Stomach (tissue), 9 donors: ENCODE measurements around the gene ERO1B. TPM values are rescaled to one million over a fixed set of nuclear protein-coding genes. Genes with fewer than 3 reads are reported as not detected.

ENCODE experiments used
- DNase-seq, 2 donors: peaks; one replicate each; pipeline versions ENCODE4 v3.0.0 to v3.0.0-alpha.2; 2013 to 2019
- H3K27ac ChIP-seq, 5 donors: fragments of 200-600 bp in 4 of 5; sonication (generic) in 4 of 5; one replicate each; pipeline ENCODE4 v1.5.1; 2013 to 2019; ENCODE audit warnings: mild to moderate bottlenecking in 1 of 5, moderate library complexity in 1 of 5
- H3K27me3 ChIP-seq, 3 donors: fragments of 200-600 bp; sonication (generic); one replicate each; pipeline ENCODE4 v1.5.1; 2017 to 2019; ENCODE audit warnings: mixed run types in 1 of 3
- H3K36me3 ChIP-seq, 4 donors: fragments of 200-600 bp; sonication (generic); 1 replicate in 3 of 4; 2 replicates in 1 of 4; pipeline ENCODE4 v1.5.1; 2016 to 2019
- H3K4me1 ChIP-seq, 4 donors: fragments of 200-600 bp; sonication (generic); one replicate each; pipeline ENCODE4 v1.5.1; 2016 to 2019
- H3K4me3 ChIP-seq, 4 donors: fragments of 200-600 bp; sonication (generic) in 3 of 4; one replicate each; pipeline ENCODE4 v1.5.1; 2016 to 2019; ENCODE audit warnings: mild to moderate bottlenecking in 1 of 4
- H3K9me3 ChIP-seq, 4 donors: fragments of 200-600 bp; sonication (generic); one replicate each; pipeline ENCODE4 v1.5.1; 2016 to 2019
- EP300 ChIP-seq: sonication (generic); formaldehyde crosslinking; IDR thresholded peaks from one replicate; pipeline ENCODE4 v1.6.1; 2017; ENCODE audit warnings: antibody characterized with exemption
- POLR2A ChIP-seq, 4 donors: fragments of 450-650 bp; IDR thresholded peaks; one replicate each; pipeline ENCODE4 v1.6.1; 2016; ENCODE audit warnings: antibody characterized with exemption in 4 of 4, control low read depth in 2 of 4, mild to moderate bottlenecking in 1 of 4, moderate library complexity in 1 of 4
- POLR2AphosphoS5 ChIP-seq, 3 donors: sonication (generic); formaldehyde crosslinking; IDR thresholded peaks; one replicate each; pipeline ENCODE4 v1.6.1; 2016; ENCODE audit warnings: antibody characterized with exemption in 3 of 3
- WGBS, 5 donors: extraction: QIAGEN DNeasy Blood & Tissue Kit in 3 of 5; methylation state at CpG; one replicate each; pipeline versions ENCODE4 v1.1.5 to v1.1.7; 2013 to 2018; 5-methylcytosine and 5-hydroxymethylcytosine counted together
- intact Hi-C: fragments of 100-400 bp; cut with DNase I; formaldehyde crosslinking; loops from one replicate; pipeline ENCODE4 v1.15.1; 2023; ENCODE audit warnings: low total_unique reads
- polyA plus RNA-seq, 3 donors: library from polyadenylated mRNA; stranded (reverse); fragments of 200-250 nt; gene quantifications; one replicate each; pipeline ENCODE4 v1.2.3, GENCODE V29; 2013
- total RNA-seq, 5 donors: library from RNA; depleted of rRNA; stranded (reverse); fragments of >200 nt; gene quantifications; one replicate each; pipeline versions ENCODE4 v1.1.0 to v1.2.3, GENCODE V29; 2014 to 2016
- TF ChIP-seq, protein P1 (sequence below), 7 experiments: fragments of 450-650 bp in 4 of 7; fragments of 200-600 bp in 3 of 7; sonication (generic) in 3 of 7; IDR thresholded peaks; one replicate each; pipeline ENCODE4 v1.5.1; 2016 to 2019; ENCODE audit warnings: antibody characterized with exemption in 7 of 7, control low read depth in 2 of 7, mild to moderate bottlenecking in 1 of 7
- donor health status: healthy with polysubstance abuse.
- donor health status: Bipolar disorder and iron deficiency.
- donor health status: healthy.

ERO1B gene
- total and polyA plus RNA-seq, 8 donors, result 3.2 to 103 (median 27.9) TPM

DNA sequence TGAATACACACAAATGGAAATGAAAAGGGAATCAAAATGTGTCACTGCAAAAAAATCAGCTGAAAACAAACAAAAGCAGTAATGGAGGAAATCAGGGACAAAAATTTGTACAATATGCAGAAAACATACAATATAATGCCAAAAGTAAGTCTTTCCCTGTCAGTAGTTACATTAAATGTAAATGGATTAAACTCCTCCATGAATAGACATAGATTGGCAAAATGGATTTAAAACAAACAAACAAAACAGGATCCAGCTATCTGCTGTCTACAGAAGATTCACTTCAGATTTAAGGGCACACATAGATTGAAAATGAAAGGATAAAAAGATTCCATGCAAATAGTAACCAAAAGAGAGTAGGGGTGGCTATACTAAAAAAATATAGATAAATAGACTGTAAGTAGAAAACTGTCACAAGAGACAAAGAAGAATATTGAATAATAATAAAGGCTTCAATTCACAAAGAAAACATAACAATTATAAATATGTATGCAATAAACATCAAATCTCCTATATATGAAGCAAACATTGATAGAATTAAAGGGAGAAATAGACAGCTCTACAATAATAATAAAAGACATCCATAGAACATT lies 42.2 kb upstream of the ERO1B start:
- intact Hi-C loops, result no loop called here
- H3K4me3 ChIP-seq, result no peak overlapping the region
- H3K27ac ChIP-seq, result no peak overlapping the region
- H3K9me3 ChIP-seq, result peaks cover 0 to 20% (median 17%) of the 10 kb centered on the region in 4 donors
- no peaks in the 10 kb centered on the region for H3K36me3 ChIP-seq
- no peaks in the 10 kb centered on the region for H3K4me1 ChIP-seq
- no peaks in the 10 kb centered on the region for H3K27me3 ChIP-seq
- no peak for TF ChIP-seq POLR2AphosphoS5 (IDR thresholded peaks at IDR 0.05)
- no peak for TF ChIP-seq POLR2A (IDR thresholded peaks at IDR 0.05)
- TF ChIP-seq EP300, result no peak
- TF ChIP-seq, protein P1, sequence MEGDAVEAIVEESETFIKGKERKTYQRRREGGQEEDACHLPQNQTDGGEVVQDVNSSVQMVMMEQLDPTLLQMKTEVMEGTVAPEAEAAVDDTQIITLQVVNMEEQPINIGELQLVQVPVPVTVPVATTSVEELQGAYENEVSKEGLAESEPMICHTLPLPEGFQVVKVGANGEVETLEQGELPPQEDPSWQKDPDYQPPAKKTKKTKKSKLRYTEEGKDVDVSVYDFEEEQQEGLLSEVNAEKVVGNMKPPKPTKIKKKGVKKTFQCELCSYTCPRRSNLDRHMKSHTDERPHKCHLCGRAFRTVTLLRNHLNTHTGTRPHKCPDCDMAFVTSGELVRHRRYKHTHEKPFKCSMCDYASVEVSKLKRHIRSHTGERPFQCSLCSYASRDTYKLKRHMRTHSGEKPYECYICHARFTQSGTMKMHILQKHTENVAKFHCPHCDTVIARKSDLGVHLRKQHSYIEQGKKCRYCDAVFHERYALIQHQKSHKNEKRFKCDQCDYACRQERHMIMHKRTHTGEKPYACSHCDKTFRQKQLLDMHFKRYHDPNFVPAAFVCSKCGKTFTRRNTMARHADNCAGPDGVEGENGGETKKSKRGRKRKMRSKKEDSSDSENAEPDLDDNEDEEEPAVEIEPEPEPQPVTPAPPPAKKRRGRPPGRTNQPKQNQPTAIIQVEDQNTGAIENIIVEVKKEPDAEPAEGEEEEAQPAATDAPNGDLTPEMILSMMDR (IDR thresholded peaks at IDR 0.05), result no peak
- DNase-seq, result no peak

DNA sequence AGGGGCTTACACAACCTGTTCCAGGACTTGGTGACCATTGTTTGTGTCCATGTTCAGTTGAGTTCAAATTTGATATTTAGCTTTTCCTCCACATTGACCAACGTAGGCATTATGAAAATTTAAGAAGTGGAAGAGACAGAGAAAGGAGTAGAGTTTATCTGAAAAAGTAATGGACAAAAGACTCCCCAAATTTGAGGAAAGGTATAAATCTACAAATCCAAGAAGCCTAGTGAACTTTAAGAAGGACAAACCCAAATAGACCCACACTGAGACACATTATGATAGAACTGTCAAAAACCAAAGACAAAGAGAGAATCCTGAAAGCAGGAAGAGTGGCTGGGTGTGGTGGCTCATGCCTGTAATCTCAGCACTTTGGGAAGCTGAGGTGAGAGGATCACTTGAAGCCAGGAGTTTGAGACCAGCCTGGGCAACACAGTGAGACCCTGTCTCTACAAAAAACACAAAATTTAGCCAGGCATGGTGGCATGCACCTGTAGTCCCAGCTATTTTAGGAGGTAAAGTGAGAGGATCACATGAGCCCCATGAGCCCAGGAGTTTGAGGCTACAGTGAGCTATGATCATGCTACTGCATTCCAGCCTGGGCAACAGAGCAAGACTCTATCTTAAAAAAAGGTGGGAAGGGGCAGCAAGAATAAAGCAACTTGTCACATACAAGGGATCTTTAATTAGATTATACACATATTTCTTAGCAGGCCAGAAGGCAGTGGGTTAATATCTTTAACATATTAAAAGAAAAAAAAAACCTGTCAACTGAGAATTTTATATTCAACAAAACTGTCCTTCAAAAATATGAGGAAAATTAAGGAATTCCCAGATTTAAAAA lies 41.0 kb upstream of the ERO1B start:
- TF ChIP-seq POLR2AphosphoS5 (IDR thresholded peaks at IDR 0.05), result no peak
- TF ChIP-seq, protein P1 (IDR thresholded peaks at IDR 0.05), result no peak
- no peak for TF ChIP-seq EP300
- no peak for TF ChIP-seq POLR2A (IDR thresholded peaks at IDR 0.05)
- 0 to 49% (median 32%) methylated on average over 1 of the region's 1 CpG for WGBS, 5 donors
- Histone ChIP-seq H3K27ac (no peak overlapping the region), H3K4me1 (no peaks in the 10 kb centered on the region), H3K36me3 (no peaks in the 10 kb centered on the region), H3K27me3 (no peaks in the 10 kb centered on the region), H3K9me3 (peaks cover 0 to 20% (median 17%) of the 10 kb centered on the region in 4 donors), H3K4me3 (no peak overlapping the region)
- DNase-seq, result no peak
- intact Hi-C loops, result no loop called here

- Histone ChIP-seq H3K4me3 (no peak overlapping the region), H3K4me1 (no peaks in the 10 kb centered on the region), H3K9me3 (peaks cover 0 to 20% (median 17%) of the 10 kb centered on the region in 4 donors), H3K27ac (no peak overlapping the region), H3K36me3 (no peaks in the 10 kb centered on the region), H3K27me3 (no peaks in the 10 kb centered on the region)
- DNase-seq, result no peak
- TF ChIP-seq, protein P1 (IDR thresholded peaks at IDR 0.05), result no peak
- TF ChIP-seq POLR2AphosphoS5 (IDR thresholded peaks at IDR 0.05), result no peak
- TF ChIP-seq POLR2A (IDR thresholded peaks at IDR 0.05), result no peak
- TF ChIP-seq EP300, result no peak
- intact Hi-C loops, result no loop called here
- 86 to 91% (median 89%) methylated on average over 5 of the region's 5 CpGs for WGBS, 5 donors
Observed at GRCh38 chr1:236321101-236321500, 39.3 kb upstream of the ERO1B start.

DNA sequence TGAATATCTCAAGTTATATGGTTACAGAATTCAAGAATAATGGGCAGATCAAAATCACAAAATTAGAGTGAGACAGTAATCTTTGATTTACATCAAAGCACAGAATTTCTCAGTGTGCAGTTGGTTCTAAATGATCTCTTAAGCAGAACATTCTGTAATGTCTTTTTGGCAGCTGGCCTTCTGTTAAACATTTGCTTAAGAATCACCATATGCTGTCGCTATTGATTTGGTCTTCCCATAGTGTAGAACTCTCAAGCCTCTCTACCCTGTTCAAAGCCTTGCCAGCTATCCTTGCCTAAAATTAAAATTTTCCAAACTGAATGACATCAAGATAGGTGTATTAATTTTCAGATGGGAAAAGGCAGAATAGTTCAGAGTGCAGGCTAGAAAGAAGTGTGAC lies 38.9 kb upstream of the ERO1B start:
- Histone ChIP-seq H3K36me3 (no peaks in the 10 kb centered on the region), H3K4me3 (no peak overlapping the region), H3K9me3 (peaks cover 0 to 20% (median 17%) of the 10 kb centered on the region in 4 donors), H3K27ac (no peak overlapping the region), H3K27me3 (no peaks in the 10 kb centered on the region), H3K4me1 (no peaks in the 10 kb centered on the region)
- TF ChIP-seq POLR2A (IDR thresholded peaks at IDR 0.05), result no peak
- no peak for TF ChIP-seq EP300
- TF ChIP-seq POLR2AphosphoS5 (IDR thresholded peaks at IDR 0.05), result no peak
- TF ChIP-seq, protein P1 (IDR thresholded peaks at IDR 0.05), result no peak
- intact Hi-C loops, result no loop called here
- WGBS, 5 donors, result 26 to 63% (median 40%) methylated on average over 1 of the region's 1 CpG
- no peak for DNase-seq
